Esophagus muscularis mucosa (tissue), 3 donors: ENCODE measurements around the gene PTEN.

Experiments
- CTCF ChIP-seq, 3 experiments: fragments of 200-600 bp in 2 of 3; fragments of 450-650 bp in 1 of 3; sonication (generic) in 2 of 3; IDR thresholded peaks; one replicate each; pipeline ENCODE4 v1.5.1; 2017 to 2019; ENCODE audit warnings: antibody characterized with exemption in 3 of 3, mild to moderate bottlenecking in 2 of 3, moderate library complexity in 1 of 3
- POLR2AphosphoS5 ChIP-seq, 2 donors: sonication (generic); formaldehyde crosslinking; IDR thresholded peaks; one replicate each; pipeline ENCODE4 v1.6.1; 2017; ENCODE audit warnings: antibody characterized with exemption in 2 of 2

- no peak for TF ChIP-seq CTCF (IDR thresholded peaks at IDR 0.05)
- no peak for TF ChIP-seq POLR2AphosphoS5 (IDR thresholded peaks at IDR 0.05)
Measured at GRCh38 chr10:87930141-87930540, 66.7 kb downstream of the PTEN start.
